A549 (cell line): ENCODE results near the gene IGIP.

ENCODE experiments used
- KDM1A ChIP-seq: fragments of 200-600 bp; sonication (generic); IDR thresholded peaks from 2 replicates; pipeline ENCODE4 v1.6.1; 2016; ENCODE audit warnings: low read depth, mild to moderate bottlenecking
- RAD21 ChIP-seq, 2 experiments: fragments of >200 bp in 1 of 2; sonication (Bioruptor Twin) in 1 of 2; formaldehyde crosslinking in 1 of 2; IDR thresholded peaks in 1 of 2; conservative IDR thresholded peaks in 1 of 2; 2 replicates in 1 of 2; 3 replicates in 1 of 2; pipeline ENCODE4 v1.6.1; 2012 to 2018; ENCODE audit warnings: inconsistent platforms in 1 of 2
- RNF2 ChIP-seq: fragments of 200-600 bp; sonication (generic); IDR thresholded peaks from 2 replicates; pipeline ENCODE4 v1.6.1; 2016; ENCODE audit warnings: low read depth, mild to moderate bottlenecking, antibody characterized with exemption, moderate library complexity, borderline replicate concordance
- TF ChIP-seq, protein P1 (sequence below): fragments of >200 bp; sonication (Bioruptor Twin); formaldehyde crosslinking; IDR thresholded peaks from 3 replicates; pipeline ENCODE4 v1.5.1; 2016
- TF ChIP-seq, protein P2 (sequence below): fragments of 450-650 bp; IDR thresholded peaks from 2 replicates; pipeline ENCODE4 v1.6.1; 2014; ENCODE audit warnings: antibody characterized with exemption
- TF ChIP-seq, protein P3 (sequence below): IDR thresholded peaks from 2 replicates; pipeline ENCODE4 v1.6.1; 2012; ENCODE audit warnings: low read depth, borderline replicate concordance

DNA sequence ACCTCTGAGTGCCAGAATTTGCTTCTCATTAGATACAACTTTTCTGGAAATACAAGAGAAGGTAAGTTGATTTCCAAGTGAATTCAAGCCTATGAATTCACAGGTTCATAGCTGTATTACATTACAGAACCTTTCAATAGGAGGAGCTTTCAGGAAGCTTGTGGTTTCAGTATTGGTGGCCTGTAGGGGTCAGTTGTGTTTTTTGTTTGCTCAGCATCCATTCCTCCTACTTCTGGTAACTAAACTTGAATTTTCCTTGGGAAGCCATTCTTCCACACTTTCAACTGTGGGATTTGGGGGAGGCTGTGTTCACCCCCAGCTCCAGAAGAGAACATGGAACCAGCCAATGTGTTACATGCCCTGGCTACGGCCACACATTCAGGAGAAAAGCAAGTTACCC lies 43.7 kb downstream of the IGIP start:
- TF ChIP-seq, protein P1, sequence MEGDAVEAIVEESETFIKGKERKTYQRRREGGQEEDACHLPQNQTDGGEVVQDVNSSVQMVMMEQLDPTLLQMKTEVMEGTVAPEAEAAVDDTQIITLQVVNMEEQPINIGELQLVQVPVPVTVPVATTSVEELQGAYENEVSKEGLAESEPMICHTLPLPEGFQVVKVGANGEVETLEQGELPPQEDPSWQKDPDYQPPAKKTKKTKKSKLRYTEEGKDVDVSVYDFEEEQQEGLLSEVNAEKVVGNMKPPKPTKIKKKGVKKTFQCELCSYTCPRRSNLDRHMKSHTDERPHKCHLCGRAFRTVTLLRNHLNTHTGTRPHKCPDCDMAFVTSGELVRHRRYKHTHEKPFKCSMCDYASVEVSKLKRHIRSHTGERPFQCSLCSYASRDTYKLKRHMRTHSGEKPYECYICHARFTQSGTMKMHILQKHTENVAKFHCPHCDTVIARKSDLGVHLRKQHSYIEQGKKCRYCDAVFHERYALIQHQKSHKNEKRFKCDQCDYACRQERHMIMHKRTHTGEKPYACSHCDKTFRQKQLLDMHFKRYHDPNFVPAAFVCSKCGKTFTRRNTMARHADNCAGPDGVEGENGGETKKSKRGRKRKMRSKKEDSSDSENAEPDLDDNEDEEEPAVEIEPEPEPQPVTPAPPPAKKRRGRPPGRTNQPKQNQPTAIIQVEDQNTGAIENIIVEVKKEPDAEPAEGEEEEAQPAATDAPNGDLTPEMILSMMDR: no peak
- TF ChIP-seq, protein P2, sequence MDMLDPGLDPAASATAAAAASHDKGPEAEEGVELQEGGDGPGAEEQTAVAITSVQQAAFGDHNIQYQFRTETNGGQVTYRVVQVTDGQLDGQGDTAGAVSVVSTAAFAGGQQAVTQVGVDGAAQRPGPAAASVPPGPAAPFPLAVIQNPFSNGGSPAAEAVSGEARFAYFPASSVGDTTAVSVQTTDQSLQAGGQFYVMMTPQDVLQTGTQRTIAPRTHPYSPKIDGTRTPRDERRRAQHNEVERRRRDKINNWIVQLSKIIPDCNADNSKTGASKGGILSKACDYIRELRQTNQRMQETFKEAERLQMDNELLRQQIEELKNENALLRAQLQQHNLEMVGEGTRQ: no peak
- peak in 1 of 2 experiments; percentile 25; a peak in 1 of 5 replicates for TF ChIP-seq RAD21 (conservative IDR thresholded peaks at IDR 0.05 in 1 of 2, IDR thresholded peaks at IDR 0.05 in 1 of 2)
- no peak for TF ChIP-seq RNF2
- TF ChIP-seq, protein P3, sequence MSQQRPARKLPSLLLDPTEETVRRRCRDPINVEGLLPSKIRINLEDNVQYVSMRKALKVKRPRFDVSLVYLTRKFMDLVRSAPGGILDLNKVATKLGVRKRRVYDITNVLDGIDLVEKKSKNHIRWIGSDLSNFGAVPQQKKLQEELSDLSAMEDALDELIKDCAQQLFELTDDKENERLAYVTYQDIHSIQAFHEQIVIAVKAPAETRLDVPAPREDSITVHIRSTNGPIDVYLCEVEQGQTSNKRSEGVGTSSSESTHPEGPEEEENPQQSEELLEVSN: no peak
- no peak for TF ChIP-seq KDM1A
